OCI-LY3 (cell line): ENCODE data around the gene HDAC4.

Experiments
- H2AFZ ChIP-seq: fragments of 200-600, 300-600 bp; shearing (Covaris generic); 2 replicates; pipeline ENCODE4 v1.6.0; 2014; ENCODE audit warnings: antibody characterized with exemption, low read depth, low read length
- H3K27ac ChIP-seq: fragments of 200-600, 300-600 bp; sonication (generic); 2 replicates; pipeline ENCODE4 v1.5.1; 2014; ENCODE audit warnings: mild to moderate bottlenecking, low read length, moderate library complexity, mixed read lengths
- H3K27me3 ChIP-seq: fragments of 200-600, 300-600 bp; sonication (generic); 2 replicates; pipeline ENCODE4 v1.6.1; 2014; ENCODE audit warnings: low read depth, low read length, mixed read lengths
- H3K36me3 ChIP-seq: fragments of 200-600, 300-600 bp; sonication (generic); replicated peaks from 2 replicates; pipeline ENCODE3; 2014; ENCODE audit warnings: low read depth, low read length, mixed read lengths
- H3K4me1 ChIP-seq: fragments of 300-600, 200-600 bp; sonication (generic); 2 replicates; pipeline ENCODE4 v1.6.1; 2014; ENCODE audit warnings: low read length, mixed read lengths
- H3K4me2 ChIP-seq: fragments of 200-600, 300-600 bp; sonication (generic); 2 replicates; pipeline ENCODE4 v1.6.1; 2014; ENCODE audit warnings: low read length, mixed read lengths
- H3K4me3 ChIP-seq: fragments of 300-600, 200-600 bp; sonication (generic); 2 replicates; pipeline ENCODE4 v1.5.1; 2014; ENCODE audit warnings: antibody characterized with exemption, mild to moderate bottlenecking, low read length, moderate library complexity
- H3K79me2 ChIP-seq: fragments of 300-600, 200-600 bp; shearing (Covaris generic); 2 replicates; pipeline ENCODE4 v1.6.1; 2014; ENCODE audit warnings: mild to moderate bottlenecking, low read length, mixed read lengths
- H3K9ac ChIP-seq: fragments of 300-600, 200-600 bp; shearing (Covaris generic); 2 replicates; pipeline ENCODE4 v1.6.0; 2014; ENCODE audit warnings: mild to moderate bottlenecking, low read length, moderate library complexity
- H3K9me3 ChIP-seq: fragments of 200-600, 300-600 bp; shearing (Covaris generic); 2 replicates; pipeline ENCODE4 v1.6.1; 2014; ENCODE audit warnings: low read length, mixed read lengths; ENCODE audit not compliant: insufficient read depth
- H4K20me1 ChIP-seq: fragments of 200-600, 300-600 bp; sonication (generic); 2 replicates; pipeline ENCODE4 v1.6.1; 2016; ENCODE audit warnings: low read length, mixed read lengths; ENCODE audit not compliant: insufficient read depth
- EZH2phosphoT487 ChIP-seq: fragments of 200-600 bp; shearing (Covaris generic); IDR thresholded peaks from 2 replicates; pipeline ENCODE4 v1.6.1; 2018; ENCODE audit warnings: antibody characterized with exemption, mixed run types, low read depth
- TF ChIP-seq, protein P1 (sequence below): fragments of 200-600, 300-600 bp; sonication (generic); IDR thresholded peaks from 2 replicates; pipeline ENCODE4 v1.5.1; 2014; ENCODE audit warnings: antibody characterized with exemption, low read length, low read depth

The HDAC4 gene

DNA sequence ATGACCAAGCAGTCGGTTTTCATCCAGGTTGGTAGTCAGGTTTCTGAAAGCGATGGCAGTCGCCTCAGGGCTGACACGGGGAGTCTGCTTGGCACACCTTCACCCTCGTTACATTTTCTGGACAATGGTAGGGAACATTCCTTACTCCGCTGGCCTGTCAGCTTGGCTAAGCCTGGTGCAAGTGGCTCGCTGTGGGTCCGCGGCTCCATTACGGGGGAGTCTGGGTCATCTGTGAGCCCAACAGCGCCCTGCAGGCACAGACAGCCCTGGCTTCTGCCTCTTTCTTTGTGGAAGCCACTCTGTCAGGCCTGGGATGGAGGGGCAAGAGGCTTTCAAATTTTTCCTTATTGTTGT, 95.6 kb downstream of the HDAC4 start:
- no peaks in the 10 kb centered on the region for H3K79me2 ChIP-seq
- peaks cover 26% of the 10 kb centered on the region for H3K4me1 ChIP-seq
- H3K4me2 ChIP-seq, result no peak overlapping the region
- no peaks in the 10 kb centered on the region for H3K36me3 ChIP-seq
- H2AFZ ChIP-seq, result no peak overlapping the region
- H3K9ac ChIP-seq, result no peak overlapping the region
- H3K27me3 ChIP-seq, result peaks cover 29% of the 10 kb centered on the region
- no peak overlapping the region for H3K27ac ChIP-seq
- no peak overlapping the region for H3K4me3 ChIP-seq
- no peaks in the 10 kb centered on the region for H3K9me3 ChIP-seq
- no peak for TF ChIP-seq EZH2phosphoT487
- TF ChIP-seq, protein P1, sequence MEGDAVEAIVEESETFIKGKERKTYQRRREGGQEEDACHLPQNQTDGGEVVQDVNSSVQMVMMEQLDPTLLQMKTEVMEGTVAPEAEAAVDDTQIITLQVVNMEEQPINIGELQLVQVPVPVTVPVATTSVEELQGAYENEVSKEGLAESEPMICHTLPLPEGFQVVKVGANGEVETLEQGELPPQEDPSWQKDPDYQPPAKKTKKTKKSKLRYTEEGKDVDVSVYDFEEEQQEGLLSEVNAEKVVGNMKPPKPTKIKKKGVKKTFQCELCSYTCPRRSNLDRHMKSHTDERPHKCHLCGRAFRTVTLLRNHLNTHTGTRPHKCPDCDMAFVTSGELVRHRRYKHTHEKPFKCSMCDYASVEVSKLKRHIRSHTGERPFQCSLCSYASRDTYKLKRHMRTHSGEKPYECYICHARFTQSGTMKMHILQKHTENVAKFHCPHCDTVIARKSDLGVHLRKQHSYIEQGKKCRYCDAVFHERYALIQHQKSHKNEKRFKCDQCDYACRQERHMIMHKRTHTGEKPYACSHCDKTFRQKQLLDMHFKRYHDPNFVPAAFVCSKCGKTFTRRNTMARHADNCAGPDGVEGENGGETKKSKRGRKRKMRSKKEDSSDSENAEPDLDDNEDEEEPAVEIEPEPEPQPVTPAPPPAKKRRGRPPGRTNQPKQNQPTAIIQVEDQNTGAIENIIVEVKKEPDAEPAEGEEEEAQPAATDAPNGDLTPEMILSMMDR, result no peak
- peaks cover 99% of the 10 kb centered on the region for H4K20me1 ChIP-seq

DNA sequence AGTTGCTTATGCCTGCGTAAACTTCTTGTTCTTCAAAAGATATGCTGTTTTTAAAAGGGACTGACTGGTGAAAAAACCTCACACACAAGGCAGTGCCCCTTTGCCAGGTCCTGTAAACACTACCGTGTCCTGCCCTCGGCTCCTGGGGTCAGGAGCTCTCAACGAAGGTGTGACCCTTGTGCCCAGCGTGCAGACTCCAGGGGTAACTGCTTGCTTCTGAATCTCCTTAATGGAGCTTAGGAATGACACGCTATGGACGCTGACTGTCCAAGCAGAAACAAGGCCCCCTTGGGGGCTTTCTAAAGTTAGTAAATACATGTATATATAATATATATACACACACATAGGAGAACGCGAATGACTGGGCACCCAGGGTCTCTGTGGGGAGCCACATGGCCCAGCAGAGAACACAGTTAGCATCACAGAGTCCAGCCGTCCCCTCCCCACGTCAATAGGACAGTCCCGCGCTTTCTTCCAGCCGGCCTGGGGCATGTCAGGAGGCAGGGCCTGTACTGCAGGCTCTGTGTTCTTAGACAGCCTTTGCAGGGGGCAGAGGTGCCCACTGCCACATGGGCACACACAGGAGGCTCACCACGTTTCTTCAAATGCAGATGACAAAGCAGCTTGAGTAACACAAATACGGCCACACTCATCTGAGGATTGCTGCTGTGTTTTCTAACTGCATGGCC, 96.1 kb downstream of the HDAC4 start:
- peaks cover 26% of the 10 kb centered on the region for H3K4me1 ChIP-seq
- H4K20me1 ChIP-seq, result peaks cover 99% of the 10 kb centered on the region
- TF ChIP-seq, protein P1, result no peak
- no peak for TF ChIP-seq EZH2phosphoT487
- H3K9me3 ChIP-seq, result no peaks in the 10 kb centered on the region
- no peak overlapping the region for H3K4me3 ChIP-seq
- H3K4me2 ChIP-seq, result peak overlapping the region; percentile 85
- no peaks in the 10 kb centered on the region for H3K36me3 ChIP-seq
- H3K9ac ChIP-seq, result no peak overlapping the region
- H3K27me3 ChIP-seq, result peaks cover 34% of the 10 kb centered on the region
- no peak overlapping the region for H2AFZ ChIP-seq
- no peak overlapping the region for H3K27ac ChIP-seq
- no peaks in the 10 kb centered on the region for H3K79me2 ChIP-seq

DNA sequence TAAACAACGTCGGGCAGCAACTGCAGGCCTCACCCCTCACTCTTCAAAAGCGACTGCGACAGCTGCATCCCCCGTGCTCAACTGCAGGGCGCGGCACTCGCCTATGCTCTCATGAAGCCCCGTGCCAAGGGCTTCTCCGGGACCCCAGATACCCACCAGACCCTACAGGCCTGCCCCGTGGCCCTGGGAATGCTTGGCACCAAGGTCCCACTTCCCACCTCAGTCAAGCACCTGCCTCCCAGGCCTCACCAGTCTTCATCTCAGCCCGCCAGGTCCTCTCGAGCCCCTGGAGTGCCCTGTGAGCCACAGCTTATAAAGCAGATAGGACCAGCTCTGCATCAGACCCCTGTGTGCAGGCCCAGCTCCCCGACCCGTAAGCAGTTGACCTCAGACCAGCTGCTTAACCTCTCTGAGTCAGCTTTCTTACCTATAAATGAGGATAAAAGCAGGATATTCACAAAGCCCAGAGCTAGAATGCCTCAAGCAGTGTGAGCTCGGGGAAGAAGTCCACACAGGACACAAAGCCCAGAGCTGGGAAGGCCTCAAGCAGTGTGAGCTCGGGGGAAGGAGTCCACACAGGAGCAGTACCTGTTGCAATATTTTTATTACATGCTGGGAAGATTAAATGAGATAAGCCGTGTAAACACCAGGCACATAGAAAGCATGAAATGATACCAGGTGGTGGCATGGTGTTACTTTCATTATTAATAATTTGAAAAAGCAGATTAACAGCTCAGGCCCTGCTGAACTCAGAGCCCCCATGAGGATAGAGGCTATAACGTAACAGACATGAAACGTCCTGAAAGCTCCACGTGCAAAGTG, 96.9 kb downstream of the HDAC4 start:
- no peaks in the 10 kb centered on the region for H3K36me3 ChIP-seq
- peak overlapping the region; percentile 59 for H3K4me3 ChIP-seq
- TF ChIP-seq, protein P1, result no peak
- no peak for TF ChIP-seq EZH2phosphoT487
- no peak overlapping the region for H3K9ac ChIP-seq
- H3K4me1 ChIP-seq, result peaks cover 33% of the 10 kb centered on the region
- H3K27ac ChIP-seq, result no peak overlapping the region
- no peaks in the 10 kb centered on the region for H3K79me2 ChIP-seq
- no peaks in the 10 kb centered on the region for H3K9me3 ChIP-seq
- peaks cover 99% of the 10 kb centered on the region for H4K20me1 ChIP-seq
- no peak overlapping the region for H2AFZ ChIP-seq
- H3K27me3 ChIP-seq, result peaks cover 41% of the 10 kb centered on the region
- H3K4me2 ChIP-seq, result peak overlapping the region; percentile 85

DNA sequence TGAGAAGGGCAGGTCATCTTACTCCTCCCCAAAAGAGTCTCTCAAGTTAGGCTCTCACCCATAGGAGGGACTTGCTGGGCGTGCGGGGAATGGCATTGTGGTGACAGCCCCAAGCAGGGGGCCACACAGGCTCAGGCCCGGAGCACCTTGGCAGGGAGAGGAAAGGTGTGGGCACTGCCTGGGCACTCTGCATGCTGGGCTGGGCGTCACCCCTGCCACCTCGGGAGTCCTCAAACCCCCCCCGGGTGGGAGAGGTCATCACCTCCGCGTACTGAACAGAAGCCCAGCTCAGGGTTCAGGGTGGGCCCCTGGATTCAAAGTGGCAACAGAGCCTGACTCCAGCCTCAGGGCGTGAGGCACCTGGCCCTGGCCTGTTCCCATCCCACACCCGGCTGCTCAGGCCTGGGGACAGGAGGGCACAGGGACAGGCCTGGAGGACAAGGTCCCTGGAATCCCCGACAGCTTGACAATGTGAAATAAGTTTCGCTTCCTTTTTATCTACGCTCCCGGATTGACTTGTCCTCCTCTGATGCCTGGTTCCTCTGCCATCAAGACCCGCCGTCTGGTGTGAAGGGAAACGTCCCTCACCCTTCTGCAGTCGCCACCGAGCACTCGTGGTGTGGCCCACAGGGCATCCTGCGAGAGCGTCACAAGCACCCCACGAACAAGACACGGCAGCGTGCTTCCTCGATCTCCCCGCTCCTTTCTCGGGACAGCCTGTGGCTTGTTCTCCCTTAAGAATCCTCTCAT, 97.8 kb downstream of the HDAC4 start:
- Histone ChIP-seq H4K20me1 (peaks cover 98% of the 10 kb centered on the region), H3K79me2 (no peaks in the 10 kb centered on the region), H3K9me3 (no peaks in the 10 kb centered on the region), H3K4me1 (peaks cover 33% of the 10 kb centered on the region), H3K27ac (no peak overlapping the region), H3K4me2 (peak overlapping the region; percentile 85), H3K27me3 (peaks cover 46% of the 10 kb centered on the region), H3K4me3 (peak overlapping the region; percentile 59), H2AFZ (no peak overlapping the region), H3K9ac (no peak overlapping the region), H3K36me3 (no peaks in the 10 kb centered on the region)
- no peak for TF ChIP-seq EZH2phosphoT487
- TF ChIP-seq, protein P1, result no peak
